ENCODE data around the gene IL17A. TPM values are rescaled to one million over a fixed set of nuclear protein-coding genes. Genes with fewer than 3 reads are reported as not detected.

IL17A gene
- not detected for polyA plus RNA-seq (2013, experiment 1 of 2)
- polyA plus RNA-seq (2013, experiment 2 of 2): not detected

DNA sequence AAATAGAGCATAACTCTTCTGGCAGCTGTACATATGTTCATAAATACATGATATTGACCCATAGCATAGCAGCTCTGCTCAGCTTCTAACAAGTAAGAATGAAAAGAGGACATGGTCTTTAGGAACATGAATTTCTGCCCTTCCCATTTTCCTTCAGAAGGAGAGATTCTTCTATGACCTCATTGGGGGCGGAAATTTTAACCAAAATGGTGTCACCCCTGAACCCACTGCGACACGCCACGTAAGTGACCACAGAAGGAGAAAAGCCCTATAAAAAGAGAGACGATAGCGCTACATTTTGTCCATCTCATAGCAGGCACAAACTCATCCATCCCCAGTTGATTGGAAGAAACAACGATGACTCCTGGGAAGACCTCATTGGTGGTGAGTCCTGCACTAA is at the start of gene IL17A:
IL17A (plus strand) TSS at position 301 of the 400 bp plus-strand sequence; CDS start at position 358, 57 bp downstream.
- 92% methylated on average over 7 of the region's 7 CpGs for WGBS
- no peak within 1 kb of the TSS for H2AFZ ChIP-seq (ENCODE audit: low read depth, low read length)

GRCh38 chr6:52136934-52137467 is 49.2 kb upstream of the IL17A start:
- no peak overlapping the region for H3K23ac ChIP-seq (ENCODE audit: low read length in 2 of 2)
- no peak overlapping the region for H2BK12ac ChIP-seq (ENCODE audit: low read length in 2 of 2)
- H3K14ac ChIP-seq (ENCODE audit: low read length in 2 of 2): no peak overlapping the region
- no peak overlapping the region for H3K4me3 ChIP-seq (ENCODE audit: insufficient read depth in 1 of 2, low read depth in 1 of 2, low read length in 2 of 2)
- no peak overlapping the region for H4K91ac ChIP-seq (ENCODE audit: low read length)
- peaks cover 2% of the 10 kb centered on the region for H3K4me1 ChIP-seq (ENCODE audit: control insufficient read depth, insufficient read depth, low read depth, low read length)
- H3K18ac ChIP-seq (ENCODE audit: low read depth in 1 of 2, low read length in 2 of 2): no peak overlapping the region
- H2BK5ac ChIP-seq (ENCODE audit: low read depth, low read length, poor library complexity, severe bottlenecking): no peak overlapping the region
- no peak overlapping the region for H3K27ac ChIP-seq (ENCODE audit: low read length, poor library complexity, severe bottlenecking)
- no peaks in the 10 kb centered on the region for H3K36me3 ChIP-seq (ENCODE audit: control insufficient read depth in 1 of 2, insufficient read depth in 2 of 2, low read depth in 1 of 2, low read length in 2 of 2)
- no peak overlapping the region for H3K4ac ChIP-seq (ENCODE audit: low read depth in 1 of 2, low read length in 2 of 2)
- no peak for DNase-seq
- no peaks in the 10 kb centered on the region for H3K9me3 ChIP-seq (ENCODE audit: control insufficient read depth, low read length)
- no peak overlapping the region for H3K4me2 ChIP-seq (ENCODE audit: low read length, poor library complexity, severe bottlenecking)
- H2AK5ac ChIP-seq (ENCODE audit: low read length, severe bottlenecking): no peak overlapping the region
- WGBS: 64% methylated on average over 12 of the region's 12 CpGs
- no peak overlapping the region for H2BK120ac ChIP-seq (ENCODE audit: low read depth, low read length)
- H3K27me3 ChIP-seq (ENCODE audit: control insufficient read depth in 1 of 2, insufficient read depth in 1 of 2, low read length in 2 of 2): peaks cover 15 to 47% of the 10 kb centered on the region in 2 experiments
- H3K79me1 ChIP-seq (replicated peaks; ENCODE audit: low read length, poor library complexity, severe bottlenecking): no peaks in the 10 kb centered on the region
- H3K9ac ChIP-seq (ENCODE audit: low read length): no peak overlapping the region
- H4K8ac ChIP-seq (ENCODE audit: low read length): no peak overlapping the region
- H2BK15ac ChIP-seq (ENCODE audit: low read depth, poor library complexity, severe bottlenecking): no peak overlapping the region
- H2AFZ ChIP-seq (ENCODE audit: low read depth, low read length): no peak overlapping the region

More for the DNA sequence above, at the start of gene IL17A:
- Histone ChIP-seq H3K4me2 (ENCODE audit: low read length, poor library complexity, severe bottlenecking) (no peak within 1 kb of the TSS), H3K9me3 (ENCODE audit: control insufficient read depth, low read length) (no peaks in the 10 kb centered on the region), H2BK120ac (ENCODE audit: low read depth, low read length) (no peak within 1 kb of the TSS), H3K4me3 (ENCODE audit: insufficient read depth in 1 of 2, low read depth in 1 of 2, low read length in 2 of 2) (no peak within 1 kb of the TSS), H3K27me3 (ENCODE audit: control insufficient read depth in 1 of 2, insufficient read depth in 1 of 2, low read length in 2 of 2) (peaks cover 7 to 30% of the 10 kb centered on the region in 2 experiments), H2AK5ac (ENCODE audit: low read length, severe bottlenecking) (no peak within 1 kb of the TSS), H3K27ac (ENCODE audit: low read length, poor library complexity, severe bottlenecking) (no peak within 1 kb of the TSS), H3K9ac (ENCODE audit: low read length) (no peak within 1 kb of the TSS), H3K18ac (ENCODE audit: low read depth in 1 of 2, low read length in 2 of 2) (no peak within 1 kb of the TSS), H3K14ac (ENCODE audit: low read length in 2 of 2) (no peak within 1 kb of the TSS), H4K91ac (ENCODE audit: low read length) (no peak within 1 kb of the TSS), H2BK15ac (ENCODE audit: low read depth, poor library complexity, severe bottlenecking) (no peak within 1 kb of the TSS), H3K79me1 (replicated peaks; ENCODE audit: low read length, poor library complexity, severe bottlenecking) (no peaks in the 10 kb centered on the region), H3K23ac (ENCODE audit: low read length in 2 of 2) (no peak within 1 kb of the TSS), H3K4me1 (ENCODE audit: control insufficient read depth, insufficient read depth, low read depth, low read length) (no peaks in the 10 kb centered on the region), H3K36me3 (ENCODE audit: control insufficient read depth in 1 of 2, insufficient read depth in 2 of 2, low read depth in 1 of 2, low read length in 2 of 2) (no peaks in the 10 kb centered on the region), H2BK5ac (ENCODE audit: low read depth, low read length, poor library complexity, severe bottlenecking) (no peak within 1 kb of the TSS), H3K4ac (ENCODE audit: low read depth in 1 of 2, low read length in 2 of 2) (no peak within 1 kb of the TSS), H4K8ac (ENCODE audit: low read length) (no peak within 1 kb of the TSS), H2BK12ac (ENCODE audit: low read length in 2 of 2) (no peak within 1 kb of the TSS)
- no peak for DNase-seq

DNA sequence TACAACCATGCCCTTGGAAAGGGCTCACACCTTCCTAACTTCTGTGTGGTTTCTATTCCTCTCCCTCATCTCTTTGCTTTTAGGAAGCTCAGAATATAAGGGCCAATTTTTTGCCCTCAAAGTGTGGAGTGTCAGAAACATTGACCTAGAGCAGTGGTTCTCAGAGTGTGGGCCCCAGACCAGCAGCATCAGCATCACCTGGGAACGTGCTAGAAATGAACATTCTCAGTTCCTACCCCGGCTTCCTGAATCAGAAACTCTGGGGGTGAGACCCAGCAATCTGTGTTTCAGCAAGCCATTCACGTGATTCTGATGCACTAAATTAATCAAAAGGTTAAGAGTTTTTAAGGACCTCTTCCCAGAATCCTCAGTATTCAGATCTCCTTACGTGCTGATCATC is 47.9 kb upstream of the IL17A start:
- Histone ChIP-seq H3K4me2 (ENCODE audit: low read length, poor library complexity, severe bottlenecking) (no peak overlapping the region), H3K9ac (ENCODE audit: low read length) (no peak overlapping the region), H3K18ac (ENCODE audit: low read depth in 1 of 2, low read length in 2 of 2) (no peak overlapping the region), H3K4me1 (ENCODE audit: control insufficient read depth, insufficient read depth, low read depth, low read length) (peaks cover 2% of the 10 kb centered on the region), H2BK120ac (ENCODE audit: low read depth, low read length) (no peak overlapping the region), H4K8ac (ENCODE audit: low read length) (no peak overlapping the region), H2BK5ac (ENCODE audit: low read depth, low read length, poor library complexity, severe bottlenecking) (no peak overlapping the region), H3K4me3 (ENCODE audit: insufficient read depth in 1 of 2, low read depth in 1 of 2, low read length in 2 of 2) (no peak overlapping the region), H2BK12ac (ENCODE audit: low read length in 2 of 2) (no peak overlapping the region), H3K4ac (ENCODE audit: low read depth in 1 of 2, low read length in 2 of 2) (no peak overlapping the region), H3K14ac (ENCODE audit: low read length in 2 of 2) (no peak overlapping the region), H4K91ac (ENCODE audit: low read length) (no peak overlapping the region), H2AK5ac (ENCODE audit: low read length, severe bottlenecking) (no peak overlapping the region), H3K36me3 (ENCODE audit: control insufficient read depth in 1 of 2, insufficient read depth in 2 of 2, low read depth in 1 of 2, low read length in 2 of 2) (no peaks in the 10 kb centered on the region), H3K27me3 (ENCODE audit: control insufficient read depth in 1 of 2, insufficient read depth in 1 of 2, low read length in 2 of 2) (peaks cover 20 to 49% of the 10 kb centered on the region in 2 experiments), H3K23ac (ENCODE audit: low read length in 2 of 2) (no peak overlapping the region), H2BK15ac (ENCODE audit: low read depth, poor library complexity, severe bottlenecking) (no peak overlapping the region), H2AFZ (ENCODE audit: low read depth, low read length) (no peak overlapping the region), H3K9me3 (ENCODE audit: control insufficient read depth, low read length) (no peaks in the 10 kb centered on the region), H3K27ac (ENCODE audit: low read length, poor library complexity, severe bottlenecking) (no peak overlapping the region), H3K79me1 (replicated peaks; ENCODE audit: low read length, poor library complexity, severe bottlenecking) (no peaks in the 10 kb centered on the region)
- no peak for DNase-seq
- WGBS: 71% methylated on average over 4 of the region's 4 CpGs

DNA sequence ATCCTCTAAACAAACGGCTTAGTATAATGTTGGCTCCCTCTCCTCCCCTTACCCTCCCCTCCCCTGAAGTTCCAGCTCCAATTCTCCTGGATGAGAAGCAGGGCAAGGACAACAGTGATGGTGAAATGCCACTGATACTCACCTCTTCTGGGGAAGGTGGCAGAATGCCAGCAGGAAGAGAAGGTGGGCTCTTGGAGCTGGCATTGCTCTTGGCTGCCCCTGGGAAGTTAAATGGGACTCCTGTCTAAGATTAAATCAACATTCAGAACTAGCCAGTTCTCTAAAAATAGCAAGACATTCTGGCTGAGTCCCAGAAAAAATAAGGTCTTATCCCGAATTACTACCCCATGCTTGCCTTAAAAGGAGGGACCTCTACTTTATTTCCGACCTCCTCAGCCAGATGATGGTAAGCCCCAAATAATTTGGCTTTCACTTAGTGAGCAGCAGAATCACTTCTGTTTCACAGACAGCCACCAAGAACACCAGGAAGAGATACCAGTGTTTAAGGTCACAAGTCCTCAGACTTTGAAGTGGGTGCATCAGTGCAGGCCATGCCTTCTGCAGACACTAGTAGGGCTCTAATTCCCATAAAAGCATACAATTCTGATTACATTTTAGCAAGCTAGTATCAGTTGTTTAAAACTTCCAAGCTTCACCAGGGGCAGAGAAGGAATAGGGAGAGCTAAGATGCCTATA is 46.0 kb upstream of the IL17A start:
- no peak overlapping the region for H2BK12ac ChIP-seq (ENCODE audit: low read length in 2 of 2)
- 52% methylated on average over 3 of the region's 3 CpGs for WGBS

More for the DNA sequence above, 46.0 kb upstream of the IL17A start:
- no peaks in the 10 kb centered on the region for H3K79me1 ChIP-seq (replicated peaks; ENCODE audit: low read length, poor library complexity, severe bottlenecking)
- no peak overlapping the region for H2BK120ac ChIP-seq (ENCODE audit: low read depth, low read length)
- H3K4me1 ChIP-seq (ENCODE audit: control insufficient read depth, insufficient read depth, low read depth, low read length): peaks cover 2% of the 10 kb centered on the region
- no peak overlapping the region for H3K14ac ChIP-seq (ENCODE audit: low read length in 2 of 2)
- no peak overlapping the region for H3K4ac ChIP-seq (ENCODE audit: low read depth in 1 of 2, low read length in 2 of 2)
- no peak overlapping the region for H3K4me3 ChIP-seq (ENCODE audit: insufficient read depth in 1 of 2, low read depth in 1 of 2, low read length in 2 of 2)
- H3K4me2 ChIP-seq (ENCODE audit: low read length, poor library complexity, severe bottlenecking): no peak overlapping the region
- no peaks in the 10 kb centered on the region for H3K36me3 ChIP-seq (ENCODE audit: control insufficient read depth in 1 of 2, insufficient read depth in 2 of 2, low read depth in 1 of 2, low read length in 2 of 2)
- no peak overlapping the region for H4K91ac ChIP-seq (ENCODE audit: low read length)
- H2AFZ ChIP-seq (ENCODE audit: low read depth, low read length): no peak overlapping the region
- no peak overlapping the region for H2BK15ac ChIP-seq (ENCODE audit: low read depth, poor library complexity, severe bottlenecking)
- peaks cover 32 to 64% of the 10 kb centered on the region in 2 experiments for H3K27me3 ChIP-seq (ENCODE audit: control insufficient read depth in 1 of 2, insufficient read depth in 1 of 2, low read length in 2 of 2)
- H3K9ac ChIP-seq (ENCODE audit: low read length): no peak overlapping the region
- H3K23ac ChIP-seq (ENCODE audit: low read length in 2 of 2): no peak overlapping the region
- no peak overlapping the region for H2AK5ac ChIP-seq (ENCODE audit: low read length, severe bottlenecking)
- H3K18ac ChIP-seq (ENCODE audit: low read depth in 1 of 2, low read length in 2 of 2): no peak overlapping the region
- no peak overlapping the region for H4K8ac ChIP-seq (ENCODE audit: low read length)
- DNase-seq: no peak
- no peak overlapping the region for H2BK5ac ChIP-seq (ENCODE audit: low read depth, low read length, poor library complexity, severe bottlenecking)
- H3K9me3 ChIP-seq (ENCODE audit: control insufficient read depth, low read length): no peaks in the 10 kb centered on the region
- H3K27ac ChIP-seq (ENCODE audit: low read length, poor library complexity, severe bottlenecking): no peak overlapping the region

Data from mesenchymal stem cell (in vitro differentiated cells and primary cell).